COLO668 (cell line): ENCODE data around the gene CCDC93.
"Not testable (repeated sequence)": the region's sequence is repeated elsewhere in the genome, so short reads cannot be mapped to it uniquely, and the experiment has no call there.

Experiments
- DNase-seq: peaks from one replicate; lab custom pipeline; 2025; ENCODE audit not compliant: unreplicated experiment; lab: John Stamatoyannopoulos, UW

The CCDC93 gene

DNA sequence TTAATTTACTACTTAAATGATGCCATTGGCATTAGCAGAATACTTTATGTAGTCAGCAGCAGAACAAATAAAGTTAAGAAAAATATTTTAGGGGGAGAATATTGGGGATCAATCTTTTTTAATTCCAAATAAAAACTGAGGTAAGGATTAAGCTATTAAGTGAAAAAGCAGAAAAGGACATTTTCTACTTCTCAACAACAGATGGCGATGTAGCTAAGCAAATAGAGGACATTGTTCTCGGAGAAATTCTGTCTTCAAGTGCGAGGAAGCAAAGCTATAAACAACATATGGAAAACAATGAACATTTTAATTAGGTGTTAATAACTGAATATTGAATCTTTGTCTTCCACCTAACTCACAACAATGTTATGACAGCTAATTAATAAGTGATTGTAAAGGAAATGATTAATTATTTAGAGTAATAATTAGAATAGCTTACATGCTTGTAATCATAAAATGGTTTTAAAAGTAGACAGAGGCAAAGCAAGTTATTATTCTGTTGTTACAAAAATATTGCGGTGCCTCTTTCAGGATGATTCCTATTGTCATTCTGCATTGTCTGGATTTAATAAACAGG lies 32.9 kb upstream of the CCDC93 start:
- DNase-seq, result no peak

DNA sequence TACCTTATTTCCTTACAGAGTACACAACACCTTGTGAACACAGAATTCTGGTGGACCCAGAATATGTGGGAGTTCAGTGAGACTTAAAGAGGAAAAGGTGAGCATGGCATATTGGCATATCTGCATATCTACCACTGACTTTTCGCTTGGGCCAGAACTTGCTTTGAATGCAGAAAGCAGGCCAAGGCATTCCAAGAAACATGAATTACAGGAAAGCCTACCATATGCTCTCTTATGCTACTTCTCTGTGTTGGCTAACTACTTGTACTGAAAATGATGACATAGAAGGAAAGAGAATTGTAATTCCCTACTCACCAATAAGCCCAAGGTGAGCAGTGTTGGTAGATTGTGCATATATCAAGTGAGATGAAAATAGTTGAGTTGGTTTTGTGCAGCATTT lies 31.4 kb upstream of the CCDC93 start:
- no peak for DNase-seq

DNA sequence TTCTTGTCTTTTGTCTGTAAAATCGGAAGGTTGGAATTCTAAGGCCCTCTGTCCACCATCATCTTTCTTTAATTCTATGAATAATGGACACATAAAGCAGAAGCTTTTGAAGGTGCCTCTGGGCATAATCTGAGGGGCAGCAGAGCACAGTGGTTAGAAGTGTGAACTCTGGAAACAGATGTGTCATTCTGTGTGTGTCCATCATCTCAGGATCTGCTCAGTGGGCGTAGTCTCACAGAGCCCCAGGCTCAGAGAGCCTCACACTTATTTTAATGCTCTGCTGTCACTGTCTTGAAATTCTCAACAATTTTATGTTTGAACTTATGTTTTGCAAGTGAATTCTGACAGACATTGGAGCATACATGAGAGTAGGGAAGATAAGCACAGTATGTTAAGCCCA lies 31.0 kb upstream of the CCDC93 start:
- no peak for DNase-seq

GRCh38 chr2:118044103-118044716 lies 30.3 kb upstream of the CCDC93 start:
- no peak for DNase-seq

- DNase-seq, result no peak
Observed at GRCh38 chr2:118040891-118041290, 27.0 kb upstream of the CCDC93 start.

DNA sequence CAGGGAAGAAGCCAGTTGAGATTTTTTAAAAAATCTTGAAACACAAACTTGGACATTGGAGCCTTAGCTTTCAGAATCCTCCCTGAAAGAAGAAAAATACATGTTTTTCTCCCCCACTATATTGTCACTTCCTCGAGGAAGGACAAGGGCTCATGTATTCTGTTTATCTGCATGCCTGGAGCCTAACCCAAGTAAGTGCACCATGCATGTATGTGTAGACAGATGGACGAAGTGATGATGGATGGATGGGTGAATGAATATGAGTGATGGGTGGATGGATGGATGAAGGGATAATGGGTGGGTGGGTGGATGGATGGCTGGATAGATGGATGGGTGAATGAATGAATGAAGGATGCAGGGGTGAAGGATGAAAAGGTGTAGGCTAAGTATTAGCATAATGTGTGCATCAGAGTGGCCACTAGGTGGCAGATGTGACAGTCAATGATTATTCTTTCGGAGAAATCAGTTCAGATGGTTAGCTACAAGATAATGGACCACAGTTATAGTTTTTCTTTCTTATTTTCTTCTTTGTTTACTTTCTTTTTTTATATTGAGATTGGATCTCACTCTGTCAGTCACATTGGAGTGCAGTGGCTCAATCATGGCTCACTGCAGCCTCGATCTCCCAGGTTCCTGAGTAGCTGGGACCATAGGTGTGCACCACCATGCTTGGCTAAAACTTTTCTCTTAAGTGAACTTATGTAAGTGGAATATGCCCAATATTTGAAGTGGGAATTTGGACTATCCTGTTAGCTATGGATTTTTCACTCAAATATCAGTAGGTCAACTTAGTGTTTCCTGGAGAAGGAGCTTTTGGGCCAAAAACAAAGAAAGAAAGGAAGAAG lies 18.5 kb upstream of the CCDC93 start:
- DNase-seq, result peak; percentile 18

DNA sequence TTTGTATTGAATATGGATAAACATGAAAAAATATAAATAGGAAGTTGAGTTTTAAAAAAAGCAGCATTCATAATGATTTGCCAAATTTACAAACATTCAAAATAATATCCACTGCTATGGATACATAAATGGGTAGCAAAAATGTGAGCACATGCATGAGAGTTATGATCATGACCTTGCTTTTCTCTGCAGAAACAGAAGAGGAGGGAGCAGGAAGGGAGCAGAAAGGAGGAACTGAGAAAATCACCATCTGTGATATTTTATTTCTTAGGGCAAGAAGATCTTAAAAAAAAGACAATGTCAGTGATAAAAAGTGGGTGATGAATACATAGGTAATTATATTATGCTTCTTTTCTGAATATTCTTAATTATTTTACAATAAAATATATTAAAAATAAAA lies 17.7 kb upstream of the CCDC93 start:
- no peak for DNase-seq

DNA sequence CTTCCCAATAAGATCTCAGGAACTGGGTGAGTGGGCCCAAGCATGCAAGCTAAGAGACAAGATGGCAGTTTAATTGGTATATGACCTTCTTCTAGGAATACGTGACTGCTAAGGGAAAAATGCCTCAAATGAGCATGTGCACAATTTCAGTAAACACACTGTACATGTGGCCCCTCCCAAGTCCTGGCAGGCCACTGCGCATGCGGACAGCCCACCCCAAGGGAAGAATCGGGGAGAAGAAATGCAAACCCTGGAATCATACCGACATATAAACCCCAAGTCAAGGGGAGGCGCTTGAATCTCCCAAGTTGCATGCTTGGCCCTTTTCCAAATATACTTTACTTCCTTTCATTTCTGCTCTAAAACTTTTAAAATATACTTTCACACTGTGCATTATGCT lies 15.2 kb upstream of the CCDC93 start:
- DNase-seq, result no peak

- no peak for DNase-seq
Observed at GRCh38 chr2:118021356-118021755, 7.5 kb upstream of the CCDC93 start.

- no peak for DNase-seq
Observed at GRCh38 chr2:118019821-118020220, 6.0 kb upstream of the CCDC93 start.

- DNase-seq, result no peak
Observed at GRCh38 chr2:118016911-118017310, 3.0 kb upstream of the CCDC93 start.

DNA sequence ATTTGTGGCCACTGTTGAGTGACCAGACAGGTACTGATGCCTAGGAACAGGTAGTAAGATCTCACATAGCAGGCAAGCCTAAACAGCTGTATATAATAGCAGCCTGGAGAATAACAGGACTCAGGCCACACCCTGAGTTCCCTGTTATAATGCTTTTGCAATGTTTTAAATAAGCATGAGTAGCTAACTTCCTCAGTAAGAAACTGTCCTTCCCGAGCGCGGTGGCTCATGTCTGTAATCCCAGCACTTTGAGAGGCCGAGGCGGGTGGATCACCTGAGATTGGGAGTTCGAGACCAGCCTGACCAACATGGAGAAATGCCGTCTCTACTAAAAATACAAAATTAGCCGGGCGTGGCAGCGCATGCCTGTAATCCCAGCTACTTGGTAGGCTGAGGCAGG lies 1.9 kb upstream of the CCDC93 start:
- not testable (repeated sequence) for DNase-seq

DNA sequence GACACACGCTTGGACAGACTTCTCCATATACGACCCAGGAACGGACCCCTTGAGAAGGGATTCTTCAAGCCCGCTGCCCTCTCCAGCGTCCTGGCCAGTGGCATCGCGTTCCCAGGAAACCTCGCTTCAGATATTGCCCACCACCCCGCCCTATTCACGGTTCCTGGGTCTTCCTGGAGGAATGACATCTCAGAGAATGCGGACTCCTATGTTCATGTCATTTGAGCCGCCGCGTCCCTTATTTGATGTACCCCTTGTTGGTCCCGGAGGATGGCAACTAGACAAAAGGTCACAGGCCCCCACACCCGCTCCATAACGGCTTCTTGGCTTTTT lies 588 bp upstream of the CCDC93 start:
- no peak for DNase-seq

DNA sequence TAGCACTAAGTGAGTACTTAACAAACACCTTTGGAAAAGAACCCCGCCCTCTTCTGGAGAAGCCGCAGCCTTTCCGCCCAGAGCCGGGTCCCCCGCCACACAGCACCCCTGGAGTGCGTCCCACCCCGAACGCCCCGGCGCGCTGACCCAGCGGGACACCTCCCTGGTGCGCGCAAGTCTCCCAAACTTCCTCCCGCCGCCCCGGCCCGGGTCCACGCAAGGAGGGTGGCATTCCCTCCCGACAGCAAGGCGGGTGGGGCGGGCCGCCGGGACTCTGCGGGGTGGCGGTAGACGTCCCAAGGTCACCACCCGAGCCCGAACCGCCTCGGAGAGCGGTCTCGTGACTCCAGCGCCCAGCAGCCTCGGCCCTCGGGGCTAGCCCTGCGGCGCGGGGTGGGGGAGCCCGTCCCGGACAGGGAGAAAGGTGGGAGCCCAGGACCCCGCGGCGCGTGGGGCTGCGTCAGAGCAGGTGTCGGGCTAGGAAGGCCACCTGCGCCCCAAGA lies 598 bp downstream of the CCDC93 start:
- peak; percentile 53 for DNase-seq

- no peak for DNase-seq
Observed at GRCh38 chr2:118012778-118013177, 1.1 kb downstream of the CCDC93 start.

DNA sequence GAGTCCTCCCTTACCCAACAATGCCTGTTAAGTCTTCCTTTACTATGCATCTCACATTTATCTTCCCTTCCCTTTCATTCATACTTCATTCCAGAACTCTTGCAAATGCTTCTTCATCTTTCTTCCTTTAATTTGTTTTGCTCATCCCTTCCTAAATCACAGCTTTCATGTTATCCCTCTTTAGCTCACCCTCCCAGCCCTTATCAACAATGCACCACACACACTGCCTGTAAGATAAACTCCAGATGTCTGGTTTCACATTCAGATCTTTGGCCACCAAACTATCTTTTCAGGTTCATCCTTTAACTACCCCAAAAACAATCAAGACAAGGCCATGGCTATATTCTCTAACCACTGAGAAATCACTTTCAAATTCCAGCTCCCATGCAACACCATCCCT lies 3.4 kb downstream of the CCDC93 start:
- no peak for DNase-seq

DNA sequence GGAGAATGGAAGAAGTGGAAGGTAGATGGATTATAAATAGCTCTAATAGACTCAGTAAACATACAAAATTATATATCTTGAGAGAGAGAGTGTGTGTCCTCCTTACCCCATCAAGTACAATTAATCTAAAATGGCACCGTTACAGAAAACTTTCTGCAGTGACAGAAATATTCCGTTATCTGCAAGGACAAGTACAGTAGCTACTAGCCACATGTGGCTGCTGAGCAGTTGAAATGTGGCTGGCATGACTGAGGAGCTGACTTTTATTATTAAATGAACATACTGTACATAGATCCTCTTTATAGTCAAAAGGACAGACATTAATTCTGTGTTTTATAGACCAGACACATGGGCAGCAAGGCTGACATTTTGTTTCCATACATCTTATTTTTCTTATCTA lies 7.0 kb downstream of the CCDC93 start:
- DNase-seq, result no peak

DNA sequence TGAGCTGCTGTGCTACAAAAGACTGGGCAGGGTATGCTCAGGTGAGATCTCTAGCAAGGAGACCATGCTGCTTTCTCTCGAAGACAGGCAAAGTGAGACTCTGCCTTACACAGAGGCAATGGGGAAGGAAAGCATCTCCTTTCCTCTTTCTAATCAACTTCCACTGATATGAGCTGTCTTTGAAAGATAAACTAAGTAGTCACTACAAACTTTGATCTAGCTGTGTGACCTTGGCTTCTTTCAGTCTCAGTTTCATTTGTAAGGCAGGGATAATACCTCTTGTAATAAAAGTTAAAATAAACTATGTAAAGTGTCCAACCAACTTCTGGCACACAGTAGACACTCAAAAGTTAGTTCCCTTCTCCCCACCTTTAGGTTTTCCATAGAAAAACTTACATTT lies 7.5 kb downstream of the CCDC93 start:
- DNase-seq, result no peak

DNA sequence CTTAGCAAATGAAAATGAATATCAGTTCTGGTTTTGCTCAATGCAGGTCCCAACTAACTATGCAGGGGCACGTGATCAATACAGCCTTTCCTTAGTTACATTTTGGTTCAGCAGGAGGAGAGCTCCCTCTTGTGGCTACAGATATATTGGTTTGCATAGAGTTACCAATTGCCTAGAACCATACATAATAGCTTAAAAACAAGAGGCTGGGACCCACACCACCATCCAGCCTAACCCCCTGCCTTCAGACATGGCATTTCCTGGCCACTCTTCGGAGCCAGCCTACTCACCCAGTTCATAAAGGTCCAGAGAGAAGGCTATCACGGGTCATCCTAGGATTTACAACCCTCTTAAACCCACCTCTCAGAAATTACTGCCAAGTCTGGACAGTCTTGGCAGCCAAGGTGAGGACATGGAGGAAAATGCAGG lies 10.5 kb downstream of the CCDC93 start:
- peak; percentile 24 for DNase-seq

- no peak for DNase-seq
Observed at GRCh38 chr2:118000041-118000440, 13.8 kb downstream of the CCDC93 start.

GRCh38 chr2:117997872-117998454 lies 15.9 kb downstream of the CCDC93 start:
- DNase-seq, result no peak

GRCh38 chr2:117996525-117996924 lies 17.3 kb downstream of the CCDC93 start:
- DNase-seq, result no peak
